GM18508 (cell line): ENCODE results near the gene B3GALT6.

ENCODE experiments used
- ATAC-seq: cut with Tn5 transposase; IDR thresholded peaks from one replicate; pipeline ENCODE4 v1.9.1; 2021; ENCODE audit warnings: moderate number of reproducible peaks; ENCODE audit not compliant: insufficient read depth, unreplicated experiment

Gene B3GALT6

DNA sequence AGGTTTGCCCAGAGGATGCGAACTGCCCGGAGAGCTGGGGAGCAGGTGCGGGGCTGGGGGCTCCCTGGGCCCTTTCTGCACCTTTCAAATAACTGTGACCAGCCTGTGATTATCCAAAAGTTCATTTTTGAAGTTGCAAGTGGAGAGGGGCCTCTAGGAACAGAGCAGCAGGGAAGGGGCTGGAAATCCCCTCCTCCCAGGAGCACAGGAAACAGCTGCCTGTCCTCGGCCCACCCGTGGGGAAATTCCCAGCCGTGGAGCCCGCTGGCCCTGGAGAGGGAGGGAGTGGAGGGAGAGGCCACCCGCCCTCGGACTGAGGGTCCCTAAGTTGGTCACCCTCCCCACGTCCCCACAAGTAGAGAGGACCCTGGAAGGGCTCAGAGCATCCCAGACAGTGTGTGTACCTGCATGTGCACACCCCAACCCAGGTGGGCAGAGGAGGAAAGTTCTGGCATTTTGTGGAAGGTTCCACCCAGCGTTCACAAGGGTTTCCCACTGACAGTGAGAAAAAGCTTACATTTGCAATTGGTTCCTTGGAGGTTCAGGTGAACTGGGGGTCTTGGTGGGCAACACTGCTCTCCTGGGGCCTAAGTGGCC lies 16.9 kb upstream of the B3GALT6 start:
- no peak for ATAC-seq

GRCh38 chr1:1215881-1216605 lies 16.0 kb upstream of the B3GALT6 start:
- ATAC-seq = no peak

- ATAC-seq = no peak
These were observed 15.0 kb upstream of the B3GALT6 start for GRCh38 chr1:1216770-1217620.

DNA sequence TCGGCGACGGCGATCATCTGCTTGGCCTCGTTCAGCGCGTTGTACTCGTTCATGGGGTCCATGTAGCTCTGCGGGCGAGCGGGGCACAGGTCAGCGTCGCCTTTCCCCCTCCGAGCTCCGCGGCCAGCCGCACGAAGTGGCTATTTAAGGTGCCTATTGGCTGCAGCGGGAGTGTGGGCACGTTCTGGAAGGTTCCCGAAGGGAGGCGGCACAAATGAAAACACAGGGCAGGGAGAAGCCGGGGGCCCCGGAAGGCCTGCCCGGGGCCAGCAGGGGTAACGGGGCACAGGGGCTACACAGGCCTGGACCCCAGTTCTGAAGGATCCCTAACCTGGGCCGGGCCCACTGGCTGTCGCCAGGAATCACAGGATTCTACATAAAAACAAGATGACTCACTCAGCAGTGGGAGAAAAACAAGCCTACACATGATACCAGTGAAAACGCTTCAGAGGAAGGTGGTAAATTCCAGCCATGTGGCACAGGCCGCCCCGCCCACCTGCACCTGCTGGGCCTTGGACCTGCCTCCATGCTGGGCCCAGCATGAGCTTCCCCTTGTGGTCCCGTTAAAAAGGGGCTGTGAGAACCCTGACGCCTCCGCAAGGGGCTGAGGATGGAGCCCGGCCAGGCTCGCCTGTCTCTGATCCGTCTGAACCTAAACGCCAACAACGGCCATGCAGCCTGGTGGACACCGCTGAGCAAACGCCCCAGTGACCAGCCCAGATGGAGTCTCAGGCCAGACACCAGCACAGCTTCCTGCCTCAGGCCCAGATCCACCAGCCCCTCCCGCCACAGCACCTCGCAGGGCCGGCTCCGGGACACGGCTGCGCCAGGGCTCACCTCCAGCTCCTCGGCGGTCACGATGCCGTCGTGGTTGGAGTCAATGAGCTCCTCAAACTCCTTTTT lies 14.2 kb upstream of the B3GALT6 start:
- no peak for ATAC-seq

DNA sequence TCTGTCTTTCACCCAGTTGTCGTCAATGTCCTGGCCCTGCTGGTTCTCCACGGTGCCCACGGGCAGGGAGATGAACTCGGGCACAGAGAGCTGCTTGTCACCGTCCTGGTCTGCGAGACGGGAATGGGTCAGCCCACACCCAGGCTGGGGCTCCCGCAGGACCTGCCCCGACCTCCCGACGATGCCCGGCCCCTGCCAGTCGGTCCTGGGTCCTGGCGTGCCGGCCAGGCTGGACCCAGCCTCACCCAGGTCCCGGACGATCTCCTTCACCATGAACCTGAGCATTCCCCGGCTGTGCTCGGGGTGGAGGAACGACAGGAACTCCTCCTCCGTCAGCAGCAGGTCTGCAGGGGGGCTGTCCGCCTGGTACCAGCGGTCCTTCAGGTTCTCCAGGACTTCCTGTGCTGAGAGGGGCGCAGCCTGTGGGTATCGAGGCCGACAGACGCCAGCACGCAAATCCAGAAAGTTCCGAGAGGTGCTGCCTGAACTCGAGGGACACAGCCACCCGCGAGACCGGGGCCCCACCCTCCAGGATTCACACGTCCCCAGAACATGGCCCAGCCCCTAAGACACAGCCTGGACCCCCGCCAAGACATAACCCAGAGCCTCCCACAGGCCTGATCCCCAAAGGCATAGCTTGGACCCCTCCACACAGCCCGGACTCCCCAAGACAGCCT lies 13.4 kb upstream of the B3GALT6 start:
- no peak for ATAC-seq

DNA sequence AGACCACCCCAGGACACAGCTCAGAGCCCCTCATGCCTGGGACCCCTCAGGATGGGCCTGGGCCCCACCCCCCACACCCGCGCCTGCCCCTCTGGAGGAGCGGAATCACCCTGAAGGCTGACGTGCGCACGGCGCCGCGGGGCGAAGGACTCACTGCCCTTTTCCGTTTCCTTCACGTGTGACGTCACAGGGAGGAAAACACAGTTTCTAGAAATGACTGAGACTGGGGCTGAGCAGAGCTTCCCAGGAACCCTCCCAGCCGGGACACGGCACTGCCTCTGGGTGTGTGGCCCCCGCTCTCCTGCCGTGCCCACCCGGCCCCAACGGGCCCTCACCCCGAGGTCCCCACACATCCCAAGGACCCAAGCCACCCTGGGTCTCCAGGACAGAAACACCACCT lies 12.7 kb upstream of the B3GALT6 start:
- ATAC-seq = no peak

DNA sequence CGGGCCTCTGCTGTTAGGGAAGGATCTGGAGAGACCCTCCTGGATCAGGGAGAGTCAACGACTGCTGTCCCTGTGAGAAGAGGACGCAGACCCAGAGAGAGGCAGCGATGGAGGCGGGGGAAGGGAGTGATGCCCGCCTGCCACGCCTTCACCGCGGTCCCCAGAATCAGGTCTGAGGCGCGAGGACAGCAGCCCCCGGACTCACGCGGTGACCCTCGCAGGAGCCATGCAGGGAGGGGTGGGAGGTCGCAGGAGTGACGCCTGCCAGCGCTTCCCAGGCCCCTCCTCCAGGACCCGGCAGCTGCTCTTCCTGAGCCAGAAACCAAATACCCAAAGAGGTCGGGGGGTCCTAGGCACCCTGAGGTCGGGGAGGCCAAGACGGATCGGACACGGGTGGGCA lies 11.8 kb upstream of the B3GALT6 start:
- ATAC-seq = no peak

- no peak for ATAC-seq
These were observed 10.0 kb upstream of the B3GALT6 start for GRCh38 chr1:1221887-1222574.

DNA sequence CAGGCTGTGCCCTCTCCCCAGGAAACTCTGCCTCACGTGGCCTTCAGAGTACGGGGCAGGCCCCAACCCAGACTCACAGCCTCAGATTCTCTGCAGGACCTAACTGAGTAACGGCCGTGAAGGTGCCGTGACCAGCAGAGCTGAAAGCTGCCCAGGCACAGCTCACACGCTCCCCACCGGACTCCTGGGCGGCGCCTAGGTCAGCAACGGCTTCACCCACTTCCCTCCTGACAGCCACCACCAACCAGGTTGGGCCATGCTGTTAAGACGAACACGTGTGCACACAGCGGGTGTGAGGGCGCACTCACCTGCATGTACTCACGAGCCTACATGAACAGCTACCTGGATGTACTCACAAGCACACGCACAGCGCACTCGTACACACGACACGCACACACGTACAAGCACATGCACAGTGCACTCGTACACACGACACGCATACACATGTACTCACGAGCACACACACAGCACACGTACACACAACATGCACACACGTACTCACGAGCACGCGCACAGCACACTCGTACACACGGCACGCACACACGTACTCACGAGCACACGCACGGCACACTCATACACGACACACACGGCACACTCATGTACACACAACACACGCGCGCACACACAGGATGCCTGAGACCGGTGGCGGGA lies 9.3 kb upstream of the B3GALT6 start:
- no peak for ATAC-seq

DNA sequence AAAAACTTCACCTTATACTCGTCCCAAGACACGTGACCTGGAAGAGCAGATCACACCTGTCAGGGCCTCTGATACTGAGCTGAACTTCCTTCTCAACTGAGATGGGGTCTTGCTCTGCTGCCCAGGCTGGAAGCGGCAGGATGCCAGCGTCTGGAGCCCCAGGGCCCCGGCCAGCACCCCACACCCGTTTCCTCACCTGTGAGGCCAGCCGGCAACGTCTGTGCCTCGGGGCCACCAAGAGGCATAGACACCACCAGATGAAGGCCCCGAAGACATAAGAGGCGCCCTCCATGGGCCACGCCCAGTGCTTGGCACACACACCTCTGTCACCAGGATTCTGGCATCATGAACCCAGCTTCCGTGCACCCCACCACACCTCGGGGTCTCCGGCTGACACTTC lies 8.7 kb upstream of the B3GALT6 start:
- ATAC-seq = no peak

- ATAC-seq = no peak
These were observed 8.1 kb upstream of the B3GALT6 start for GRCh38 chr1:1223891-1224290.

- ATAC-seq = no peak
These were observed 6.7 kb upstream of the B3GALT6 start for GRCh38 chr1:1225238-1225845.

DNA sequence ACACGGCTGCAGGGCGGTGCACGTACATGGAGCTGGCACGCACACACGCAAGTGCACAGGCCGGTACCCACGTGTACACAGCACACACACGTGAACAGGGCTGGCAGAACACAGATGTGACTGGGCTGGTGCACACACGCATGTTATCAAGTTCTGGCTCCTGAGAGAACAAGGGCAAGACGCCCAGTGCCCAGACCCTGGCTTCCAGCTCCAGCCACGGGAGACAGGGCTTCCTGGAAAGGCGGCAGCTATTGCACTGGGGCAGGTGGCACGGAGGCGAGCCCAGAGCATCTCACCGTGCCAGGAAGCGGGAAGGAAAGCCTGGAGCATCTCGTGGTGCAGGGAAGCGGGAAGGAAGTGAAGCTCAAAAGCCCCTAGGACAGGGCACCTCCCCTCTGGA lies 6.1 kb upstream of the B3GALT6 start:
- ATAC-seq = no peak

DNA sequence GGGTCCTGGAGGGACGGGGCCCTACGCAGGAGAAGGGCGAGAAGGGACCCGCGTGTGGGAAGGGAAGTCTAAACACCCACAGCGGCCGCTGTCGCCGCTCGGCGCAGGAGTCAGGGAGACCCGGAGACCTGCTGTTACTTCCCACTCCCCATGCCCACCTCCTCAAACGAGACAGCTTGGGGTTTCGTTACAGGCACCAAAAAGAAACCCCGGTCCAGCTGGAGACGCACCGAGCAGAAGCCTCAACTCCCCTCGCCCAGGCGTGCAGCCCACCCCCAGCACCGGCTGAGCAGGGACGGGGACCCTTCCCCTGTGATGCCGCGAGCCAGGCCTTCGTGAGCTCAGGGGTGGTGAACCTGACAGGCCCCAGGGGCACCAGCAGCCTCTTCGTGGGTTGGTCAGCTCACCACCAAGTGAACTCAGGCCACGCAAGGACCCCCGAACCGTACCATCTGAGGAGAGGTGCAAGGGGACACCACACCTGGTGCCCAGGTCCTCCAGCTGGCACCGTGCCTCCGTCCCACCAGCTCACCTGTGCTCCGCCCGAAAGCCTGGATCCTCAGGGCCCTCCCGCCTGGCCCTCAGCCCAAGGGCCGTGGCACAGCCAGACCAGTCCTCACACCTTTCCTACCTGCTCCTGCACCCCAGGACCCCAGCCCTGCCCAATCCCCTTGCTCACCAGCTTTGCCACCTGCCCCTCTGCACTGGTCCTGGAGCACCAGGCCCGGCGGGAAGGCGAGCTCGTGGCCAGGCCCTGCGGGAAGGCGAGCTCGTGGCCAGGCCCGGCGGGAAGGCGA lies 5.3 kb upstream of the B3GALT6 start:
- no peak for ATAC-seq

DNA sequence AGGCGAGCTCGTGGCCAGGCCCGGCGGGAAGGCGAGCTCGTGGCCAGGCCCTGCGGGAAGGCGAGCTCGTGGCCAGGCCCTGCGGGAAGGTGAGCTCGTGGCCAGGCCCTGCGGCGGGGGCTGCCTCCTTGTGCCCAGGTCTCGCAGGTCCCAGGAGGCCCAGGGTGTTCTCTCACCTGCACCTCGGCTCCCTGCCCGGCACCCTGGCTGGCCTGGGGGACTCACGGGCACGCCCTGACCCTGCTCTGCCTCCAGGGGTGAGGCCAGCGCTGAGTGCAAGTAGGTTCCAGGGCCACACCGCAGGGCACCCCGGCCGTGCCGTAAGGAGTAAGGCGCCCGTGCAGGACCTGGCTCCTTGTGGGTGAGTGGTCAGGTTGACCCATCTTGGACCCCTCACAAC lies 4.7 kb upstream of the B3GALT6 start:
- no peak for ATAC-seq

GRCh38 chr1:1228187-1228586 lies 3.9 kb upstream of the B3GALT6 start:
- no peak for ATAC-seq

- no peak for ATAC-seq
These were observed 3.3 kb upstream of the B3GALT6 start for GRCh38 chr1:1228596-1229321.
